Body of pancreas (tissue), 4 donors: ENCODE measurements around the gene CRELD2. TPM values are rescaled to one million over a fixed set of nuclear protein-coding genes. Genes with fewer than 3 reads are reported as not detected.

Experiments used
- ATAC-seq: fragments of 150-250 bp; one replicate; pipeline ENCODE4 v1.9.1; 2016
- DNase-seq, 4 donors: peaks; one replicate each; pipeline ENCODE4 v3.0.0-alpha.2; 2019
- H3K27ac ChIP-seq, 4 donors: fragments of 200-600 bp; sonication (generic); 1 replicate in 3 of 4; 2 replicates in 1 of 4; pipeline versions ENCODE4 v1.5.1 to v1.6.1; 2016 to 2019; ENCODE audit warnings: mild to moderate bottlenecking in 1 of 4, mixed read lengths in 1 of 4, moderate library complexity in 1 of 4
- H3K27me3 ChIP-seq, 2 donors: fragments of 200-600 bp; sonication (generic); one replicate each; pipeline ENCODE4 v1.6.0; 2016; ENCODE audit warnings: mild to moderate bottlenecking in 1 of 2
- H3K36me3 ChIP-seq, 2 donors: fragments of 200-600 bp; sonication (generic); replicated peaks in 1 of 2; 2 replicates each; pipeline ENCODE4 v1.5.1; 2016; ENCODE audit warnings: low read depth in 2 of 2; ENCODE audit not compliant: insufficient read depth in 1 of 2
- H3K4me1 ChIP-seq: fragments of 200-600 bp; sonication (generic); one replicate; pipeline ENCODE4 v1.6.0; 2016
- H3K4me3 ChIP-seq, 2 donors: fragments of 200-600 bp; sonication (generic); 1 replicate in 1 of 2; 2 replicates in 1 of 2; pipeline ENCODE4 v1.5.1; 2016 to 2019
- H3K9me3 ChIP-seq, 3 donors: fragments of 200-600 bp; sonication (generic); 1 replicate in 2 of 3; 2 replicates in 1 of 3; pipeline ENCODE4 v1.5.1; 2016
- CTCF ChIP-seq, 7 experiments: fragments of 450-650 bp in 4 of 7; fragments of 200-600 bp in 3 of 7; sonication (generic) in 3 of 7; IDR thresholded peaks; one replicate each; pipeline ENCODE4 v1.5.1; 2016 to 2019; ENCODE audit warnings: antibody characterized with exemption in 7 of 7
- POLR2A ChIP-seq, 3 donors: fragments of 450-650 bp; IDR thresholded peaks; one replicate each; pipeline ENCODE4 v1.6.1; 2016; ENCODE audit warnings: antibody characterized with exemption in 3 of 3, mild to moderate bottlenecking in 2 of 3
- WGBS, 2 donors: methylation state at CpG; one replicate each; pipeline ENCODE4 v1.1.5; 2017; 5-methylcytosine and 5-hydroxymethylcytosine counted together
- intact Hi-C: fragments of 100-400 bp; cut with DNase I; formaldehyde crosslinking; loops from one replicate; pipeline ENCODE4 v1.15.1; 2023
- total RNA-seq, 2 donors: library from RNA; depleted of rRNA; stranded (reverse); fragments of >200 nt; gene quantifications; one replicate each; pipeline ENCODE4 v1.1.0, GENCODE V29; 2016

Gene CRELD2
- total RNA-seq, 2 donors from 2014 or later = 73.9 to 201 TPM

DNA sequence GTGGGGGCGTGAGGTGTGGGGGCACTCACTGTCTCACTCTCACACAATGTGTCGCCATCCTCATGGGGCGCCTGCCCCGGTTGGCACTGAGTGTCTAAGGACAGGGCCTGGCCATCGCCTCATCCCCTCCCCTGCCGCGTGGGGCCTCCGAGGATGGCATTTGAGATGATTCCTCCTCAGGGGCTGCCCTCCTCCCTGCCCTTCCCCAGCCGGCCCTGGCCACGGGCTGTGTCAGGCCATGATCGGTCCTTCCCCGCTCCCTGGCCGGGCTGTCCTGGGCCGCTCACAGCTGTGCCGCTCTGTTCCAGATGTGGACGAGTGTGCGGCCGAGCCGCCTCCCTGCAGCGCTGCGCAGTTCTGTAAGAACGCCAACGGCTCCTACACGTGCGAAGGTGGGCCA is 4.5 kb downstream of the CRELD2 start:
- no peak for TF ChIP-seq CTCF (IDR thresholded peaks at IDR 0.05)
- DNase-seq (no peak), ATAC-seq (no peak)
- no peak overlapping the region for H3K27ac ChIP-seq
- no peak overlapping the region for H3K4me3 ChIP-seq
- H3K4me1 ChIP-seq = peaks cover 13% of the 10 kb centered on the region
- WGBS, 2 donors = 91 to 96% methylated on average over 17 to 25 of the region's 25 CpGs
- intact Hi-C loops = no loop called here
- H3K9me3 ChIP-seq = no peaks in the 10 kb centered on the region
- peaks cover 0 to 2% of the 10 kb centered on the region in 2 donors for H3K36me3 ChIP-seq
- no peaks in the 10 kb centered on the region for H3K27me3 ChIP-seq

GRCh38 chr22:49923445-49923844 is 5.0 kb downstream of the CRELD2 start:
- intact Hi-C loops = no loop called here
- DNase-seq = no peak
- H3K27ac ChIP-seq = no peak overlapping the region

DNA sequence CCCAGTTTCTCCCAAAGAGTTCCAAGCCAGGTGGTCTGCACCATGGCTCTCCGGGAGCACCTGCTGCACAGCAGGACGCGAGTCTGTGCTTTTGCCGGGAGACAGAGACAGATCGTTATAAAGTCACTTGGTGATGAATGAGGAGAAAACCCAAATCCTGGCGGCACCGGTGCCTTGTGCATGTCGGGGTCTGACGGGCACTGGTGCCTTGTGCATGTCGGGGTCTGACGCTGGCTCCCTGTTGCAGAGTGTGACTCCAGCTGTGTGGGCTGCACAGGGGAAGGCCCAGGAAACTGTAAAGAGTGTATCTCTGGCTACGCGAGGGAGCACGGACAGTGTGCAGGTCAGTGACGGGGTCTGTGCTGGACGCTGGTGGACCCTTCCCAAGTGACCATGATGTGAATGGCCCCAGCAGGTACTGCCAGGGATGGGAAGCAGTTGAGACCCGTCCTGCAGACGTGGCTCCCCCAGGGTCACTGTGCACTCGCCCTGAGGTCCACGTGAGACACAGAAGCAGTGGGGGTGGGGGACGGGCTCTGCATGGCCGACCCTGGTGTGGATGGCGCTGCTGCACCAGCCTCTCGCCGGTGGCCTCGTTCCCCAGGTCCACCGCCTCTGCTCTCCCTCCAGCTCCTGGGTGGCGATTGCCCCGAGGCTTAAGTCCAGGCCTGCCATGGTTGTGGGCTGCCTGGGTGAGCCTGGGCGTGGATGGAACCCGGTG is 5.8 kb downstream of the CRELD2 start:
- TF ChIP-seq POLR2A (IDR thresholded peaks at IDR 0.05) = no peak
- no peak for TF ChIP-seq CTCF (IDR thresholded peaks at IDR 0.05)
- 89 to 96% methylated on average over 25 to 31 of the region's 31 CpGs for WGBS, 2 donors
- Histone ChIP-seq H3K9me3 (no peaks in the 10 kb centered on the region), H3K36me3 (peaks cover 0 to 2% of the 10 kb centered on the region in 2 donors), H3K4me3 (no peak overlapping the region), H3K27ac (no peak overlapping the region), H3K27me3 (no peaks in the 10 kb centered on the region), H3K4me1 (peaks cover 13% of the 10 kb centered on the region)
- intact Hi-C loops = no loop called here
- ATAC-seq (no peak), DNase-seq (no peak)

More at GRCh38 chr22:49923445-49923844, 5.0 kb downstream of the CRELD2 start:
- H3K36me3 ChIP-seq = peaks cover 0 to 2% of the 10 kb centered on the region in 2 donors
- peaks cover 13% of the 10 kb centered on the region for H3K4me1 ChIP-seq
- no peak overlapping the region for H3K4me3 ChIP-seq
- no peak for ATAC-seq
- no peaks in the 10 kb centered on the region for H3K9me3 ChIP-seq
- H3K27me3 ChIP-seq = no peaks in the 10 kb centered on the region
- no peak for TF ChIP-seq CTCF (IDR thresholded peaks at IDR 0.05)
- TF ChIP-seq POLR2A (IDR thresholded peaks at IDR 0.05) = no peak
- 69 to 78% methylated on average over 16 of the region's 16 CpGs for WGBS, 2 donors

DNA sequence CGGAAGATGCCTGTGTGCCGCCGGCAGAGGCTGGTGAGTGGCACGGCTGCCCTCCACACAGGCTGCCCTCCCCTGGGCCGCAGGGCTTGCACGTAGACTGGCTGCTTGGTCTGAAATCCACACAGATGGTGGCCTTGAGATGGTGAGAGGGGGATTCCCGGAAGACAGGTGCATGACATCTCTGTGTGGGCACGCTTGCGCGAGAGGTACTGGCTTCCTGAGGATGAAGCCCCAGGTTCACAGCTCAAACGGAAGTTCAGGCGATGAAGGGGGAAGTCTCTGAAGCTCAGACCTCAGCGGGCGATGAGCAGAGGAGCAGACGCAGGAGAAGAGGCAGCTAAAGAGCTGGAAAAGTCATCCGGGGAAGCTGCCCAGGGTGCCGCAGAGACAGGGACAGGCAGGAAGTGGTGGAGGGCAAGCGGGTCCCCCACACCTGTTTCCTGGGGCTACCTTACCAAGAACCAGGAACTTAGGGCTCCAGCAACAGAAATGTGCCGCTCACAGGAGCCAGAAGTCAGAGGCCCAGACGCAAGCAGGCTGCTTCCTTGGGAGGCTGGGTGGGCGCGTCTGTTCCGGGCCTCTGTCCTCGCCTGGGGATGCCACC is 7.2 kb downstream of the CRELD2 start:
- TF ChIP-seq POLR2A (IDR thresholded peaks at IDR 0.05) (no peak), CTCF (IDR thresholded peaks at IDR 0.05) (no peak)
- ATAC-seq (no peak), DNase-seq (no peak)
- Histone ChIP-seq H3K9me3 (no peaks in the 10 kb centered on the region), H3K27me3 (no peaks in the 10 kb centered on the region), H3K4me1 (peaks cover 11% of the 10 kb centered on the region), H3K27ac (no peak overlapping the region), H3K4me3 (no peak overlapping the region), H3K36me3 (peaks cover 0 to 2% of the 10 kb centered on the region in 2 donors)
- intact Hi-C loops = loop anchor here (2.0 kb wide), 1 partner anchor 105 kb away; no protein-coding TSS in a partner anchor
- 77 to 86% methylated on average over 24 of the region's 24 CpGs for WGBS, 2 donors
